AG04449 (cell line): Measurements from ENCODE around the gene XYLT2.

Experiments
- CTCF ChIA-PET: fragments of 350-600 bp; formaldehyde crosslinking; extraction: SDS; loops from one replicate; lab custom pipeline; 2021; ENCODE audit warnings: antibody characterized with exemption; lab: Yijun Ruan, JAX
- POLR2A ChIA-PET: fragments of 400-600, 350-600 bp; formaldehyde crosslinking; extraction: SDS; loops from one replicate; lab custom pipeline; 2020; ENCODE audit warnings: antibody characterized with exemption, inconsistent platforms; lab: Yijun Ruan, JAX
- DNase-seq: peaks from one replicate; pipeline ENCODE4 v3.0.0-alpha.2; 2010; ENCODE audit warnings: low read depth, low spot score
- H3K4me3 ChIP-seq: 2 replicates; pipeline ENCODE4 v1.5.1; 2011; ENCODE audit warnings: low read depth, mild to moderate bottlenecking, control low read depth, low read length
- TF ChIP-seq, protein P1 (sequence below): IDR thresholded peaks from one replicate; pipeline ENCODE4 v1.5.1; 2011; ENCODE audit warnings: mild to moderate bottlenecking, moderate library complexity, low read length, control low read depth, inconsistent platforms; ENCODE audit not compliant: insufficient read depth; ENCODE audit errors: missing control alignments

Gene XYLT2

GRCh38 chr17:50317121-50317520, 28.8 kb upstream of the XYLT2 start:
- DNase-seq, result no peak
- ChIA-PET CTCF (interaction anchor here (0.9 to 2.5 kb wide), 6 partner anchors 8 to 223 kb away, joined by 4 to 12 read pairs (median 6); no protein-coding TSS in a partner anchor), POLR2A (no interaction called here)
- H3K4me3 ChIP-seq, result no peak overlapping the region
- TF ChIP-seq, protein P1, sequence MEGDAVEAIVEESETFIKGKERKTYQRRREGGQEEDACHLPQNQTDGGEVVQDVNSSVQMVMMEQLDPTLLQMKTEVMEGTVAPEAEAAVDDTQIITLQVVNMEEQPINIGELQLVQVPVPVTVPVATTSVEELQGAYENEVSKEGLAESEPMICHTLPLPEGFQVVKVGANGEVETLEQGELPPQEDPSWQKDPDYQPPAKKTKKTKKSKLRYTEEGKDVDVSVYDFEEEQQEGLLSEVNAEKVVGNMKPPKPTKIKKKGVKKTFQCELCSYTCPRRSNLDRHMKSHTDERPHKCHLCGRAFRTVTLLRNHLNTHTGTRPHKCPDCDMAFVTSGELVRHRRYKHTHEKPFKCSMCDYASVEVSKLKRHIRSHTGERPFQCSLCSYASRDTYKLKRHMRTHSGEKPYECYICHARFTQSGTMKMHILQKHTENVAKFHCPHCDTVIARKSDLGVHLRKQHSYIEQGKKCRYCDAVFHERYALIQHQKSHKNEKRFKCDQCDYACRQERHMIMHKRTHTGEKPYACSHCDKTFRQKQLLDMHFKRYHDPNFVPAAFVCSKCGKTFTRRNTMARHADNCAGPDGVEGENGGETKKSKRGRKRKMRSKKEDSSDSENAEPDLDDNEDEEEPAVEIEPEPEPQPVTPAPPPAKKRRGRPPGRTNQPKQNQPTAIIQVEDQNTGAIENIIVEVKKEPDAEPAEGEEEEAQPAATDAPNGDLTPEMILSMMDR, result no peak

GRCh38 chr17:50318501-50319285, 27.2 kb upstream of the XYLT2 start:
- CTCF ChIA-PET, result interaction anchor here (0.7 to 2.5 kb wide), 11 partner anchors 10 to 228 kb away, joined by 3 to 12 read pairs (median 4); no protein-coding TSS in a partner anchor
- POLR2A ChIA-PET, result no interaction called here
- no peak for DNase-seq
- no peak overlapping the region for H3K4me3 ChIP-seq
- TF ChIP-seq, protein P1, result no peak

- H3K4me3 ChIP-seq, result no peak overlapping the region
- POLR2A ChIA-PET, result no interaction called here
- CTCF ChIA-PET, result interaction anchor here (0.7 to 2.4 kb wide), 10 partner anchors 10 to 229 kb away, joined by 3 to 12 read pairs (median 5); no protein-coding TSS in a partner anchor
- no peak for DNase-seq
- TF ChIP-seq, protein P1, result no peak
Measured at GRCh38 chr17:50319306-50320004, 26.5 kb upstream of the XYLT2 start.

- ChIA-PET POLR2A (no interaction called here), CTCF (interaction anchor here (1.4 to 1.5 kb wide), 2 partner anchors 13 to 228 kb away, joined by 3 to 4 read pairs; no protein-coding TSS in a partner anchor)
- H3K4me3 ChIP-seq, result no peak overlapping the region
- DNase-seq, result no peak
- TF ChIP-seq, protein P1, result no peak
Measured at GRCh38 chr17:50322271-50322670, 23.7 kb upstream of the XYLT2 start.

DNA sequence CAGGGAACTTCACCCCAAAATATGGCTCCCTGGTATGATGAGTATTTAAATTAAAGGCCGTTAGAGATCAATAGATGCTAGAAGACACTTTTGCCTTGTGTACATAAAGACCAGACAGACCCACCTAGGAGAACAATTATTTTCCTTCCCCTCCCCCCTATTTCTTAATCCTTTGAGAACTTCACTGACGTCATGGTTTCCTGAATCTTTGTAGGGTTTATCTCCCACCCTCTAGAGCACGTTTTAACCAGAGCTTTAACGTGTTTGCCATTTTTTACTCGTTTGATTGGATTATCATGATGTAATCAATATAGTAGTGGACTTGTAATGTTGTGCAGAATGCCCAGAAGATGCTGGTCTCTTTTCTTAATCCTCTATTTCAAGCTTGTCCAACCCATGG, 22.9 kb upstream of the XYLT2 start:
- H3K4me3 ChIP-seq, result no peak overlapping the region
- DNase-seq, result no peak
- ChIA-PET POLR2A (no interaction called here), CTCF (interaction anchor here (1.2 to 1.5 kb wide), 3 partner anchors 9 to 229 kb away, joined by 3 to 4 read pairs (median 3); no protein-coding TSS in a partner anchor)
- TF ChIP-seq, protein P1, result no peak

- TF ChIP-seq, protein P1, result no peak
- no peak overlapping the region for H3K4me3 ChIP-seq
- DNase-seq, result no peak
- CTCF ChIA-PET, result no interaction called here
- POLR2A ChIA-PET, result no interaction called here
Measured at GRCh38 chr17:50325906-50326305, 20.0 kb upstream of the XYLT2 start.
